Spleen (tissue), 7 donors: ENCODE data around the gene ENO3.

ENCODE experiments used
- CTCF ChIP-seq, 11 experiments: fragments of 200-600 bp in 7 of 11; fragments of 450-650 bp in 4 of 11; sonication (generic) in 4 of 11; IDR thresholded peaks in 8 of 11; conservative IDR thresholded peaks in 3 of 11; 1 replicate in 7 of 11; 2 replicates in 4 of 11; pipeline versions ENCODE4 v1.4.0 to v1.8.0; 2016 to 2021; ENCODE audit warnings: antibody characterized with exemption in 11 of 11, inconsistent platforms in 4 of 11, mild to moderate bottlenecking in 1 of 11
- POLR2A ChIP-seq, 3 donors: fragments of 450-650 bp; IDR thresholded peaks; one replicate each; pipeline ENCODE4 v1.5.1; 2017; ENCODE audit warnings: antibody characterized with exemption in 3 of 3, mild to moderate bottlenecking in 1 of 3
- POLR2AphosphoS5 ChIP-seq, 3 donors: sonication (generic); formaldehyde crosslinking; IDR thresholded peaks; one replicate each; pipeline ENCODE4 v1.5.1; 2017; ENCODE audit warnings: antibody characterized with exemption in 3 of 3
- donor health status: DM: no; HTN: no; CAD: no; lungs with moderate emphysema.
- donor health status: DM: no; HTN: no; CAD: no.
- donor health status: DM: no; HTN: no; CAD: no.

GRCh38 chr17:4978726-4979125 lies 27.8 kb downstream of the ENO3 start:
- TF ChIP-seq CTCF (IDR thresholded peaks at IDR 0.05 in 8 of 11, conservative IDR thresholded peaks at IDR 0.05 in 3 of 11) (no peak), POLR2A (IDR thresholded peaks at IDR 0.05) (no peak), POLR2AphosphoS5 (IDR thresholded peaks at IDR 0.05) (no peak)
